K562 (cell line): Measurements from ENCODE around the gene C4orf51. TPM values are rescaled to one million over a fixed set of nuclear protein-coding genes. Genes with fewer than 3 reads are reported as not detected.

Experiments
- ATAC-seq: fragments of 200-7000 bp; cut with Tn5 transposase; 3 replicates; pipeline ENCODE4 v1.9.1; 2020; ENCODE audit warnings: moderate library complexity
- BruUV-seq: library from RNA; stranded (reverse); fragments of 400-500 nt; replicated peaks from 2 replicates; lab custom pipeline; 2021; lab: Mats Ljungman, UMichigan
- CTCF ChIA-PET: fragments of 300-600 bp; formaldehyde crosslinking; extraction: SDS; loops from one replicate; lab custom pipeline; 2021; ENCODE audit warnings: low intra/inter-chr PET ratio; lab: Yijun Ruan, JAX
- POLR2A ChIA-PET: fragments of 300-600, 350-650 bp; sonication (Branson Sonifier 250); formaldehyde crosslinking; extraction: SDS; loops from one replicate; lab custom pipeline; 2021; ENCODE audit warnings: antibody characterized with exemption, inconsistent platforms; lab: Yijun Ruan, JAX
- DNase-seq, 4 experiments: peaks; one replicate each; pipeline versions ENCODE4 v3.0.0 to v3.0.0-alpha.2; 2011 to 2018; ENCODE audit warnings: low spot score in 3 of 4, mixed read lengths in 3 of 4; ENCODE audit errors: extremely low read depth in 1 of 4
- FAIRE-seq: peaks from 2 replicates; lab custom pipeline; 2011; peaks lifted over from hg19 to GRCh38; lab: Jason Lieb, UNC
- H2AFZ ChIP-seq: 2 replicates; pipeline ENCODE4 v1.6.0; 2011; ENCODE audit warnings: low read depth, low read length, control low read depth, inconsistent platforms
- H3K27ac ChIP-seq: fragments of 200-600 bp; 3 replicates; pipeline ENCODE4 v1.8.0; 2011; ENCODE audit warnings: low read depth, mild to moderate bottlenecking, control low read depth, inconsistent platforms, low read length, moderate library complexity, mixed read lengths; ENCODE audit errors: extremely low read depth
- H3K27me3 ChIP-seq, 2 experiments: fragments of 300-600 bp in 1 of 2; 2 replicates in 1 of 2; 3 replicates in 1 of 2; pipeline versions ENCODE4 v1.6.0 to v1.8.0; 2011; ENCODE audit warnings: inconsistent platforms in 2 of 2, low read length in 2 of 2, mild to moderate bottlenecking in 1 of 2, mixed read lengths in 1 of 2, moderate library complexity in 1 of 2; ENCODE audit not compliant: control insufficient read depth in 2 of 2, insufficient read depth in 2 of 2
- H3K36me3 ChIP-seq: fragments of 300-600 bp; 3 replicates; pipeline ENCODE4 v1.8.0; 2011; ENCODE audit warnings: mild to moderate bottlenecking, low read length, inconsistent platforms; ENCODE audit not compliant: control insufficient read depth, insufficient read depth
- H3K4me1 ChIP-seq, 2 experiments: fragments of 200-600 bp in 1 of 2; replicated peaks in 1 of 2; 2 replicates in 1 of 2; 3 replicates in 1 of 2; pipeline versions ENCODE4 v1.5.1 to v1.8.0; 2011; ENCODE audit warnings: inconsistent platforms in 2 of 2, low read length in 2 of 2, mild to moderate bottlenecking in 1 of 2, mixed read lengths in 1 of 2, moderate library complexity in 1 of 2; ENCODE audit not compliant: control insufficient read depth in 2 of 2, insufficient read depth in 2 of 2
- H3K4me2 ChIP-seq: 2 replicates; pipeline ENCODE4 v1.6.1; 2011; ENCODE audit warnings: low read length, control low read depth, inconsistent platforms, mixed read lengths; ENCODE audit not compliant: insufficient read depth
- H3K4me3 ChIP-seq: fragments of 200-600 bp; sonication (generic), shearing (Covaris generic); 2 replicates; pipeline ENCODE4 v1.5.1; 2016; ENCODE audit warnings: control low read depth, inconsistent platforms
- H3K79me2 ChIP-seq: fragments of 200-600 bp; 3 replicates; pipeline ENCODE4 v1.8.0; 2011; ENCODE audit warnings: low read length, inconsistent platforms; ENCODE audit not compliant: control insufficient read depth, insufficient read depth
- H3K9ac ChIP-seq, 2 experiments: 2 replicates each; pipeline versions ENCODE4 v1.6.0 to v1.6.1; 2011; ENCODE audit warnings: low read depth in 2 of 2, low read length in 2 of 2, control low read depth in 1 of 2, inconsistent platforms in 1 of 2, mild to moderate bottlenecking in 1 of 2, mixed read lengths in 1 of 2; ENCODE audit not compliant: insufficient read depth in 1 of 2
- H3K9me1 ChIP-seq: one replicate; pipeline ENCODE4 v1.6.0; 2011; ENCODE audit warnings: inconsistent platforms, mild to moderate bottlenecking, low read length, moderate library complexity; ENCODE audit not compliant: control insufficient read depth, insufficient read depth
- H3K9me3 ChIP-seq: replicated peaks from 2 replicates; pipeline ENCODE4 v1.5.1; 2011; ENCODE audit warnings: low read depth, low read length, inconsistent platforms; ENCODE audit not compliant: control insufficient read depth, insufficient read depth
- H4K20me1 ChIP-seq: replicated peaks from 2 replicates; pipeline ENCODE4 v1.6.1; 2011; ENCODE audit warnings: low read length, inconsistent platforms, mixed read lengths; ENCODE audit not compliant: control insufficient read depth, insufficient read depth
- CTBP1 ChIP-seq: fragments of 450-650 bp; IDR thresholded peaks from 2 replicates; pipeline ENCODE4 v1.6.1; 2016; ENCODE audit warnings: borderline replicate concordance
- KDM1A ChIP-seq, 2 experiments: fragments of 450-650 bp; IDR thresholded peaks; 2 replicates each; pipeline ENCODE4 v1.6.1; 2016; ENCODE audit warnings: mild to moderate bottlenecking in 2 of 2
- PHTF2 ChIP-seq: fragments of 250-450 bp; sonication (Bioruptor Pico); IDR thresholded peaks from 2 replicates; pipeline ENCODE4 v1.5.0; 2021; ENCODE audit warnings: mild to moderate bottlenecking
- SPI1 ChIP-seq: IDR thresholded peaks from 2 replicates; pipeline ENCODE4 v1.6.1; 2011; ENCODE audit warnings: low read depth, low read length, control low read depth, borderline replicate concordance
- WGBS: fragments of 100-300 bp; shearing (Covaris generic); methylation state at CpG from one replicate; pipeline ENCODE4 v1.1.6; 2016; ENCODE audit warnings: low coverage, mixed read lengths; ENCODE audit not compliant: insufficient coverage; ENCODE audit errors: missing lambda C conversion rate; 5-methylcytosine and 5-hydroxymethylcytosine counted together
- in situ Hi-C: fragments of 300-500 bp; cut with MboI; formaldehyde crosslinking; loops from 4 replicates; pipeline ENCODE4 v1.15.0; 2018; ENCODE audit warnings: inconsistent platforms, mixed read lengths
- intact Hi-C: fragments of 100-400 bp; cut with micrococcal nuclease; formaldehyde crosslinking; loops from 2 replicates; pipeline ENCODE4 v1.14.2; 2022
- polyA plus RNA-seq, 8 experiments: library from polyadenylated mRNA; depleted of rRNA in 4 of 8; stranded (reverse) in 5 of 8; unstranded in 3 of 8; fragments of >200 nt; fragmentation: Nextera tagmentation in 2 of 8; fragmentation: Illumina TruSeq in 1 of 8; extraction: Ambion mirVana in 2 of 8; extraction: Trizol in 1 of 8; gene quantifications; 2 replicates each; pipeline versions ENCODE4 v1.2.1 to v1.2.3, GENCODE V29; 2011 to 2014; ENCODE audit warnings: inconsistent platforms in 1 of 8, missing spikeins in 1 of 8
- total RNA-seq, 7 experiments: library from RNA; depleted of rRNA in 6 of 7; stranded (reverse); fragments of >200 nt in 6 of 7; fragmentation: Illumina TruSeq in 2 of 7; extraction: Trizol in 2 of 7; gene quantifications; 2 replicates each; pipeline versions ENCODE4 v1.2.1 to v1.2.3, GENCODE V29; 2011 to 2021; ENCODE audit warnings: low replicate concordance in 1 of 7
- TF ChIP-seq, protein P1 (sequence below): IDR thresholded peaks from 2 replicates; pipeline ENCODE4 v1.6.1; 2011; ENCODE audit warnings: borderline replicate concordance, low read depth, mild to moderate bottlenecking, moderate library complexity, low read length; ENCODE audit not compliant: insufficient read depth, poor library complexity, severe bottlenecking

The C4orf51 gene
- total and polyA plus RNA-seq, 9 of the 15 experiments (the other 6 are each of a cell fraction or from before 2014, with no cell fraction given): not detected

DNA sequence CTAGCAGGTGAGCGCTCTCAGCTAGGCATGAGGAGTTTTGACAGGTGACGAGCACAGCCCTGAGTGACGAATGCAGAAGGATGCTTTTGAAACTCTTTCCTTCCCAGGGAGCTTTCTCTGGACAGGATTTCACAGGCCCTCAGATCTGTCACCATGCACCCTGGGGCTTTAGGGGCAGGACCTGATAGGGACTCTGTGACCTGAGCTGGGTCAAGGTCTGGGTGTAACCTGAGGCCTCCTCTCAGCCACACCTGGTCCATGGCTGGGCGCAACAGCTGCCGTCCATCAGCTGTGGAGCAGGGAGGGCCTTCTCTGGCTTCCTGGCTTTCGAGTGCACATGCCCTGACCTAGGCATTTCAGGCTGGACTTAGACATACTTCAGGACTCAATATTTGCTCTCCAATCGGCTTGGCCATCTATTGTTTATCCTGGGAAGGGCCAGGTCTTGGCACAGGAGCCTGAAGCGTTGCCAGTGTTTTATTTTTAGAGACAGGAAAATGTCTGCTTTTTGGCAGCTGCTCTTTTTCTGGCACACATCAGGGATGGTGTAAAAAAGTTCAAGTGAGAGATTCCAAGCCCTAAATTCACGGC is 56.4 kb downstream of the C4orf51 start:
- 2% methylated on average over 9 of the region's 9 CpGs for WGBS
- Histone ChIP-seq H3K9me3 (no peaks in the 10 kb centered on the region), H3K9ac (no peak overlapping the region), H3K9me1 (no peaks in the 10 kb centered on the region), H3K4me1 (peaks cover 4 to 7% of the 10 kb centered on the region in 2 experiments; a peak in 2 of 5 replicates), H3K4me3 (no peak overlapping the region), H3K36me3 (no peaks in the 10 kb centered on the region), H3K79me2 (no peaks in the 10 kb centered on the region), H3K27me3 (peaks cover 4 to 13% of the 10 kb centered on the region in 2 experiments; a peak in 3 of 5 replicates), H2AFZ (no peak overlapping the region), H3K27ac (no peak overlapping the region), H4K20me1 (no peaks in the 10 kb centered on the region), H3K4me2 (no peak overlapping the region)
- POLR2A ChIA-PET: no interaction called here
- in situ Hi-C loops: no loop called here
- CTCF ChIA-PET: no interaction called here
- FAIRE-seq: no peak
- no peak for DNase-seq
- ATAC-seq: no peak
- BruUV-seq: no TSS peak
- intact Hi-C loops: no loop called here
- TF ChIP-seq, protein P1, sequence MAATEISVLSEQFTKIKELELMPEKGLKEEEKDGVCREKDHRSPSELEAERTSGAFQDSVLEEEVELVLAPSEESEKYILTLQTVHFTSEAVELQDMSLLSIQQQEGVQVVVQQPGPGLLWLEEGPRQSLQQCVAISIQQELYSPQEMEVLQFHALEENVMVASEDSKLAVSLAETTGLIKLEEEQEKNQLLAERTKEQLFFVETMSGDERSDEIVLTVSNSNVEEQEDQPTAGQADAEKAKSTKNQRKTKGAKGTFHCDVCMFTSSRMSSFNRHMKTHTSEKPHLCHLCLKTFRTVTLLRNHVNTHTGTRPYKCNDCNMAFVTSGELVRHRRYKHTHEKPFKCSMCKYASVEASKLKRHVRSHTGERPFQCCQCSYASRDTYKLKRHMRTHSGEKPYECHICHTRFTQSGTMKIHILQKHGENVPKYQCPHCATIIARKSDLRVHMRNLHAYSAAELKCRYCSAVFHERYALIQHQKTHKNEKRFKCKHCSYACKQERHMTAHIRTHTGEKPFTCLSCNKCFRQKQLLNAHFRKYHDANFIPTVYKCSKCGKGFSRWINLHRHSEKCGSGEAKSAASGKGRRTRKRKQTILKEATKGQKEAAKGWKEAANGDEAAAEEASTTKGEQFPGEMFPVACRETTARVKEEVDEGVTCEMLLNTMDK: no peak

DNA sequence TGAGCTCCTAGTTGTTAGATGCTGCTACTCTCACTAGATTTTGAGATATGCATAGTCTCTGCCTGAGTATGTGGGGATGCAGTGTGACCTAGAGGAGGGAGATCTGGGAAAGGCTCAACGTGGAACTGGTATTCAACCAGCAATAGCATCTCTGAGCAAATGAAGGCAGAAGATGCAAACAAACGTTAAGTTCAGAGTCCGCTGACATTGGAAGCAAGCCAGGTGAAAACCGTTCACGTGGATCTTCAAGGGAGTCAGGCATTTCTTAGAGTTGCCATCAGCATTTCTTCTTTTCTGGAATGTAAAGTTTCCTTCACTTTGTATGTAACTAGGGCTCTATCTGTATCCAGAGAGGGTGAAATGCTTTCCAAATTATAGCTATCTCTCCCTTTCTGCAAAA is 59.9 kb downstream of the C4orf51 start:
- Histone ChIP-seq H3K4me2 (no peak overlapping the region), H3K79me2 (no peaks in the 10 kb centered on the region), H3K9me1 (no peaks in the 10 kb centered on the region), H3K36me3 (no peaks in the 10 kb centered on the region), H3K4me1 (no peaks in the 10 kb centered on the region), H3K9ac (no peak overlapping the region), H3K9me3 (no peaks in the 10 kb centered on the region), H3K27ac (no peak overlapping the region), H3K4me3 (no peak overlapping the region), H2AFZ (no peak overlapping the region), H3K27me3 (peaks cover 2 to 3% of the 10 kb centered on the region in 2 experiments; a peak in 2 of 5 replicates), H4K20me1 (no peaks in the 10 kb centered on the region)
- no peak for DNase-seq
- BruUV-seq: no TSS peak
- intact Hi-C loops (no loop called here), in situ Hi-C loops (no loop called here)
- ChIA-PET POLR2A (no interaction called here), CTCF (no interaction called here)
- ATAC-seq: no peak
- no peak for FAIRE-seq
- 5% methylated on average over 5 of the region's 5 CpGs for WGBS
- TF ChIP-seq SPI1: no peak
- TF ChIP-seq KDM1A (IDR thresholded peaks at IDR 0.05): no peak
- TF ChIP-seq PHTF2: no peak
- no peak for TF ChIP-seq CTBP1
